NCI-H2029 treated with DMSO at 0.1 percent for 48 hours (cell line): ENCODE results near the gene MED13L.
A peak's percentile ranks its signal among the peaks of the same experiment; 100 is the strongest.
"Not testable (repeated sequence)": the region's sequence is repeated elsewhere in the genome, so short reads cannot be mapped to it uniquely, and the experiment has no call there.

Experiments
- DNase-seq: peaks from one replicate; lab custom pipeline; 2025; lab: John Stamatoyannopoulos, UW

The MED13L gene

GRCh38 chr12:116054280-116054679, 223.2 kb downstream of the MED13L start:
- no peak for DNase-seq

- DNase-seq: no peak
Measured at GRCh38 chr12:116053479-116054200, 223.9 kb downstream of the MED13L start.

GRCh38 chr12:116050275-116050674, 227.2 kb downstream of the MED13L start:
- no peak for DNase-seq

GRCh38 chr12:116048879-116049278, 228.6 kb downstream of the MED13L start:
- DNase-seq: no peak

GRCh38 chr12:116046039-116046438, 231.5 kb downstream of the MED13L start:
- DNase-seq: no peak

GRCh38 chr12:116045150-116045549, 232.3 kb downstream of the MED13L start:
- no peak for DNase-seq

- no peak for DNase-seq
Measured at GRCh38 chr12:116043659-116044535, 233.6 kb downstream of the MED13L start.

GRCh38 chr12:116040402-116040801, 237.1 kb downstream of the MED13L start:
- DNase-seq: no peak

- DNase-seq: no peak
Measured at GRCh38 chr12:116039081-116039480, 238.4 kb downstream of the MED13L start.

- DNase-seq: no peak
Measured at GRCh38 chr12:116037941-116038837, 239.3 kb downstream of the MED13L start.

GRCh38 chr12:116033765-116034164, 243.7 kb downstream of the MED13L start:
- DNase-seq: no peak

GRCh38 chr12:116031624-116032023, 245.9 kb downstream of the MED13L start:
- not testable (repeated sequence) for DNase-seq

GRCh38 chr12:116028619-116029018, 248.9 kb downstream of the MED13L start:
- DNase-seq: no peak

- no peak for DNase-seq
Measured at GRCh38 chr12:116027551-116027821, 250.0 kb downstream of the MED13L start.

- DNase-seq: no peak
Measured at GRCh38 chr12:116026768-116027550, 250.5 kb downstream of the MED13L start.

- no peak for DNase-seq
Measured at GRCh38 chr12:116026346-116026745, 251.1 kb downstream of the MED13L start.

GRCh38 chr12:116024769-116025168, 252.7 kb downstream of the MED13L start:
- no peak for DNase-seq

GRCh38 chr12:116019415-116019814, 258.1 kb downstream of the MED13L start:
- no peak for DNase-seq

- no peak for DNase-seq
Measured at GRCh38 chr12:116018282-116018681, 259.2 kb downstream of the MED13L start.

- peak; percentile 10 for DNase-seq
Measured at GRCh38 chr12:116015525-116015924, 262.0 kb downstream of the MED13L start.

GRCh38 chr12:116012757-116013156, 264.7 kb downstream of the MED13L start:
- no peak for DNase-seq

- DNase-seq: no peak
Measured at GRCh38 chr12:116011217-116011616, 266.3 kb downstream of the MED13L start.
